Measurements from ENCODE around the gene RALY. TPM values are rescaled to one million over a fixed set of nuclear protein-coding genes. Genes with fewer than 3 reads are reported as not detected.

RALY gene
- total RNA-seq, 1 experiment from 2014 or later = 185 TPM

DNA sequence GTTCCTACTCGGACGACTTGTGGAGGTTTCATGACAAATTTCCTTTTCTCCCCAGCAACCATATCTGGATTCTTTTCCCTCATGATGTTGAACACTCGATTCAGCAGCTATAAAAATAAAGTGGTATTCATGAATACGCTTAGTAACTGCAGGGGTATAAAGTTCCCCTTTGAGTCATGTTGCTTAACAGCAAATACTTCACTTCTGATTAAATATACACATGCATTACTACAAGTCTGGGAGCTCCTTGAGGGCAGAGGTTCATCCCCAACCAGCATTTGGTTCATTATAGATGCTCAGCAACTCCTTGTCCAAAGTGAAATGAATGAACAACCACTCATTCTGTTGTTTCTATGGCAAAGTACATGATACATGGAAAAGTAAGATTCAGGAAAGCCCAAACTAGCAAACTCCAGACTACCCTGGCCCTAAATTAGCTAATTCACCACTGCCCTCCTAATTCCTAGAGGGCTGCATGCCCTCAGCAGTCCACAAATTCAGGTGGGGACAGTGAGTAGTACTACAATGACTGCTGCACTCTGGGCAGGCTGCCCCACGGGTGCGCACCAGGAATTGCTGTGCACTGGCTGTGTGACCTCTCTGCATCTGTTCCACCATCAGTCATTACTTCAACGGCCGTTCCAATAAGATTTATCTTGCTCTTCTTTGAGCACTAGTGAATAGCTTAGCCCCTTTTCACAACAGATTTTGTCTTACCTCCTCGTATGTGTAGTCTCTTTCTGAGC is 103.2 kb downstream of the RALY start:
- peaks cover 98% of the 10 kb centered on the region for H3K36me3 ChIP-seq (ENCODE audit: insufficient read depth, low read length, poor library complexity, severe bottlenecking)
- intact Hi-C loops (cut with micrococcal nuclease; ENCODE audit: unreplicated experiment) = no loop called here

DNA sequence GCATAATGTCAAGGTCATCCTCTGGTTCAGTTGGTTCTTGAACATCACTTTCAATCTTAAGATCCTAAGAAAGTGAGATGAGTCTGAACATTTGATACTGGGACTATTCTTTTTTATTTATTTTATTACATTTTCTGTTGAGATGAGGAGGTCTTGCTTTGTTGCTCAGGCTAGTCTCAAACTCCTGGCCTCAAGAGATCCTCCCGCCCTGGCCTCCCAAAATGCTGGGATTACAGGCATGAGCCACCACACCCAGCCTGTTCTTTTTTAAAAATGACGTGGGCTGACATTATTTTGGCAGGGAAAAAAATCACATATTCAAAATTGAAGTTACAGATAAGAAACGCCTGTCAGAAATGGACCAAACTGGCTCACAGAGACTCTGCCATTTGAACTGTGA is 104.9 kb downstream of the RALY start:
- intact Hi-C loops (cut with micrococcal nuclease; ENCODE audit: unreplicated experiment) = no loop called here
- H3K36me3 ChIP-seq (ENCODE audit: insufficient read depth, low read length, poor library complexity, severe bottlenecking) = peaks cover 98% of the 10 kb centered on the region
- H3K27me3 ChIP-seq (replicated peaks; ENCODE audit: insufficient read depth, low read depth, low read length, poor library complexity) = no peaks in the 10 kb centered on the region
- TF ChIP-seq EZH2 (IDR thresholded peaks at IDR 0.05; ENCODE audit: borderline replicate concordance, low read depth, low read length, poor library complexity, severe bottlenecking) = no peak
- TF ChIP-seq, protein P1, sequence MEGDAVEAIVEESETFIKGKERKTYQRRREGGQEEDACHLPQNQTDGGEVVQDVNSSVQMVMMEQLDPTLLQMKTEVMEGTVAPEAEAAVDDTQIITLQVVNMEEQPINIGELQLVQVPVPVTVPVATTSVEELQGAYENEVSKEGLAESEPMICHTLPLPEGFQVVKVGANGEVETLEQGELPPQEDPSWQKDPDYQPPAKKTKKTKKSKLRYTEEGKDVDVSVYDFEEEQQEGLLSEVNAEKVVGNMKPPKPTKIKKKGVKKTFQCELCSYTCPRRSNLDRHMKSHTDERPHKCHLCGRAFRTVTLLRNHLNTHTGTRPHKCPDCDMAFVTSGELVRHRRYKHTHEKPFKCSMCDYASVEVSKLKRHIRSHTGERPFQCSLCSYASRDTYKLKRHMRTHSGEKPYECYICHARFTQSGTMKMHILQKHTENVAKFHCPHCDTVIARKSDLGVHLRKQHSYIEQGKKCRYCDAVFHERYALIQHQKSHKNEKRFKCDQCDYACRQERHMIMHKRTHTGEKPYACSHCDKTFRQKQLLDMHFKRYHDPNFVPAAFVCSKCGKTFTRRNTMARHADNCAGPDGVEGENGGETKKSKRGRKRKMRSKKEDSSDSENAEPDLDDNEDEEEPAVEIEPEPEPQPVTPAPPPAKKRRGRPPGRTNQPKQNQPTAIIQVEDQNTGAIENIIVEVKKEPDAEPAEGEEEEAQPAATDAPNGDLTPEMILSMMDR (conservative IDR thresholded peaks at IDR 0.05; ENCODE audit: low read depth, low read length) = no peak
- no peak overlapping the region for H3K4me3 ChIP-seq (ENCODE audit: low read depth, low read length, poor library complexity, severe bottlenecking)
- ChIA-PET CTCF (no interaction called here), POLR2A (ENCODE audit: low non-redundant PET) (no interaction called here)
- no peak overlapping the region for H3K27ac ChIP-seq (ENCODE audit: low read depth, low read length, poor library complexity, severe bottlenecking)
- H3K9me3 ChIP-seq (ENCODE audit: low read depth, low read length, poor library complexity, severe bottlenecking) = no peaks in the 10 kb centered on the region
- H3K4me1 ChIP-seq (ENCODE audit: insufficient read depth, low read length, poor library complexity, severe bottlenecking) = no peaks in the 10 kb centered on the region
- DNase-seq (ENCODE audit: low spot score) = no peak
- no TSS peak for BruUV-seq (replicated peaks)

More for the DNA sequence above, 103.2 kb downstream of the RALY start:
- Histone ChIP-seq H3K27me3 (replicated peaks; ENCODE audit: insufficient read depth, low read depth, low read length, poor library complexity) (no peaks in the 10 kb centered on the region), H3K4me3 (ENCODE audit: low read depth, low read length, poor library complexity, severe bottlenecking) (no peak overlapping the region), H3K9me3 (ENCODE audit: low read depth, low read length, poor library complexity, severe bottlenecking) (no peaks in the 10 kb centered on the region), H3K27ac (ENCODE audit: low read depth, low read length, poor library complexity, severe bottlenecking) (no peak overlapping the region), H3K4me1 (ENCODE audit: insufficient read depth, low read length, poor library complexity, severe bottlenecking) (no peaks in the 10 kb centered on the region)
- no TSS peak for BruUV-seq (replicated peaks)
- no peak for DNase-seq (ENCODE audit: low spot score)
- POLR2A ChIA-PET (ENCODE audit: low non-redundant PET) = interaction anchor here (0.6 kb wide), 1 partner anchor 11 kb away, joined by 5 read pairs; no protein-coding TSS in a partner anchor
- CTCF ChIA-PET = interaction anchor here (0.6 kb wide), 1 partner anchor 164 kb away, joined by 3 read pairs; no protein-coding TSS in a partner anchor
- no peak for TF ChIP-seq EZH2 (IDR thresholded peaks at IDR 0.05; ENCODE audit: borderline replicate concordance, low read depth, low read length, poor library complexity, severe bottlenecking)

DNA sequence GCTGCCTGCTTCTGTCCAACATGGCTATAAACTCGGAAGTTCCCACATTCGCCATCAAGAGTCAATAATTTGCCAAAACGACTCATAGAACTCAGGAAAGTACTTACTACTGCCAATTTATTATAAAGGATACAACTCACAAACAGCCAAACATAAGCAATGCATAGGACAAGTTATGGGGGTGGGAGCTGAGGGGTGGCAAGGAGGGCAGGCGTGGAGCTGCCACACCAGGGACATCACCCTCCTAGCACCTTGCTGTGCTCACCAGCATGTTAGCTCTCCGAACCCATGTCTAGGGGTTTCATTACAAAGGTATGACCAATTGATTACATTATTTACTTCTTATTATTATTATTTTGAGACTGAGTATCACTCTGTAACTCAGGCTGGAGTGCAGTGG is 106.0 kb downstream of the RALY start:
- no peak overlapping the region for H3K27ac ChIP-seq (ENCODE audit: low read depth, low read length, poor library complexity, severe bottlenecking)
- no peaks in the 10 kb centered on the region for H3K27me3 ChIP-seq (replicated peaks; ENCODE audit: insufficient read depth, low read depth, low read length, poor library complexity)
- no TSS peak for BruUV-seq (replicated peaks)
- ChIA-PET CTCF (no interaction called here), POLR2A (ENCODE audit: low non-redundant PET) (no interaction called here)
- H3K9me3 ChIP-seq (ENCODE audit: low read depth, low read length, poor library complexity, severe bottlenecking) = no peaks in the 10 kb centered on the region
- no peaks in the 10 kb centered on the region for H3K4me1 ChIP-seq (ENCODE audit: insufficient read depth, low read length, poor library complexity, severe bottlenecking)
- H3K4me3 ChIP-seq (ENCODE audit: low read depth, low read length, poor library complexity, severe bottlenecking) = no peak overlapping the region
- H3K36me3 ChIP-seq (ENCODE audit: insufficient read depth, low read length, poor library complexity, severe bottlenecking) = peaks cover 98% of the 10 kb centered on the region
- intact Hi-C loops (cut with micrococcal nuclease; ENCODE audit: unreplicated experiment) = no loop called here
- TF ChIP-seq EZH2 (IDR thresholded peaks at IDR 0.05; ENCODE audit: borderline replicate concordance, low read depth, low read length, poor library complexity, severe bottlenecking) = no peak
- DNase-seq (ENCODE audit: low spot score) = no peak

DNA sequence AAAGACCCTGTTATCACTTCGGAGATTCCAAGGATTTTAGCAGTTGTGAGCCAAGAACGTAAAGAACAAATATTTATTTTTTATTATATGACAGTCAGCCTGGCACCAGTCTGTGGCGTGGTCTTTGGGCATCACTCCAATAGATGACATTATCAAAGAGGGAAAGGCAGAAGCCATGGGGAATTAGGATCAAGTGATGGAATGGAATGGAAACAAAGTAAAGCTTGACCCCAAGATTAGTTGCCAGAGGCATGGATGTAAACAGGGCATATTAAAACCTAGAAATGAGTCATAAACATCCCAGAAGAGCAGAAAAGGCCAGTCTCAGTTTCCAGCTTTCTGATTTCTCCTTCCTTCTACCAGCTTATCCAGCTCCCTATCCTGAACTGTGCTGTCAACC is 106.9 kb downstream of the RALY start:
- intact Hi-C loops (cut with micrococcal nuclease; ENCODE audit: unreplicated experiment) = no loop called here
- no TSS peak for BruUV-seq (replicated peaks)

More for the DNA sequence above, 106.9 kb downstream of the RALY start:
- DNase-seq (ENCODE audit: low spot score) = no peak
- Histone ChIP-seq H3K4me3 (ENCODE audit: low read depth, low read length, poor library complexity, severe bottlenecking) (no peak overlapping the region), H3K27me3 (replicated peaks; ENCODE audit: insufficient read depth, low read depth, low read length, poor library complexity) (no peaks in the 10 kb centered on the region), H3K9me3 (ENCODE audit: low read depth, low read length, poor library complexity, severe bottlenecking) (no peaks in the 10 kb centered on the region), H3K36me3 (ENCODE audit: insufficient read depth, low read length, poor library complexity, severe bottlenecking) (peaks cover 98% of the 10 kb centered on the region), H3K27ac (ENCODE audit: low read depth, low read length, poor library complexity, severe bottlenecking) (no peak overlapping the region), H3K4me1 (ENCODE audit: insufficient read depth, low read length, poor library complexity, severe bottlenecking) (no peaks in the 10 kb centered on the region)
- ChIA-PET CTCF (interaction anchor here (0.6 kb wide), 1 partner anchor 340 kb away, joined by 4 read pairs; no protein-coding TSS in a partner anchor), POLR2A (ENCODE audit: low non-redundant PET) (no interaction called here)
- TF ChIP-seq, protein P1 (conservative IDR thresholded peaks at IDR 0.05; ENCODE audit: low read depth, low read length) = no peak
- no peak for TF ChIP-seq EZH2 (IDR thresholded peaks at IDR 0.05; ENCODE audit: borderline replicate concordance, low read depth, low read length, poor library complexity, severe bottlenecking)
